AG09309 (cell line): ENCODE measurements around the gene AFAP1L2.

Experiments used
- DNase-seq: peaks from one replicate; pipeline ENCODE4 v3.0.0-alpha.2; 2010; ENCODE audit warnings: low read depth
- H3K4me3 ChIP-seq: 2 replicates; pipeline ENCODE4 v1.5.1; 2011; ENCODE audit warnings: mild to moderate bottlenecking, low read depth, low read length, moderate library complexity; ENCODE audit not compliant: control insufficient read depth
- TF ChIP-seq, protein P1 (sequence below): IDR thresholded peaks from 2 replicates; pipeline ENCODE4 v1.5.1; 2011; ENCODE audit warnings: mild to moderate bottlenecking, low read depth, low read length, inconsistent platforms; ENCODE audit not compliant: insufficient read depth, control insufficient read depth; ENCODE audit errors: missing control alignments

AFAP1L2 gene

DNA sequence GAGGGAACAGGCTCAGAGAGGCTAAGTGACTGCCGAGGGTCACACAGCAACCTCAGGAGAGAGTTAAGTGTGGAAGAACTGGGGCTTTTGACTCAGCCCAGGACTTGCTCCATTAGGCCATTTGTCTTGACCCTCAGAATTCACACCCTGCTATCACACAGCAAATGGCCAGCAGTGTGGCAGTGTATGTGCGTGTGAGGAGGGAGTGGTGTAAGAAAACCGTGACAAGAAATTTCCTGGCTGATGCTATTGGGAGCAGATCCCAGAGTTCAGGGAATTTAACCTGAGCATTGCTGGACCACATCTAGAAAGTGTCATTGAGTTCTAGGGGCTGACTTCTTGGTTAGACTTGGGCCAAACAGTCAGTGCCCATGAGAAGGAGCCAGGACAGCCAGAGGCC is 146.8 kb downstream of the AFAP1L2 start:
- DNase-seq = no peak
- TF ChIP-seq, protein P1, sequence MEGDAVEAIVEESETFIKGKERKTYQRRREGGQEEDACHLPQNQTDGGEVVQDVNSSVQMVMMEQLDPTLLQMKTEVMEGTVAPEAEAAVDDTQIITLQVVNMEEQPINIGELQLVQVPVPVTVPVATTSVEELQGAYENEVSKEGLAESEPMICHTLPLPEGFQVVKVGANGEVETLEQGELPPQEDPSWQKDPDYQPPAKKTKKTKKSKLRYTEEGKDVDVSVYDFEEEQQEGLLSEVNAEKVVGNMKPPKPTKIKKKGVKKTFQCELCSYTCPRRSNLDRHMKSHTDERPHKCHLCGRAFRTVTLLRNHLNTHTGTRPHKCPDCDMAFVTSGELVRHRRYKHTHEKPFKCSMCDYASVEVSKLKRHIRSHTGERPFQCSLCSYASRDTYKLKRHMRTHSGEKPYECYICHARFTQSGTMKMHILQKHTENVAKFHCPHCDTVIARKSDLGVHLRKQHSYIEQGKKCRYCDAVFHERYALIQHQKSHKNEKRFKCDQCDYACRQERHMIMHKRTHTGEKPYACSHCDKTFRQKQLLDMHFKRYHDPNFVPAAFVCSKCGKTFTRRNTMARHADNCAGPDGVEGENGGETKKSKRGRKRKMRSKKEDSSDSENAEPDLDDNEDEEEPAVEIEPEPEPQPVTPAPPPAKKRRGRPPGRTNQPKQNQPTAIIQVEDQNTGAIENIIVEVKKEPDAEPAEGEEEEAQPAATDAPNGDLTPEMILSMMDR = no peak
- no peak overlapping the region for H3K4me3 ChIP-seq

DNA sequence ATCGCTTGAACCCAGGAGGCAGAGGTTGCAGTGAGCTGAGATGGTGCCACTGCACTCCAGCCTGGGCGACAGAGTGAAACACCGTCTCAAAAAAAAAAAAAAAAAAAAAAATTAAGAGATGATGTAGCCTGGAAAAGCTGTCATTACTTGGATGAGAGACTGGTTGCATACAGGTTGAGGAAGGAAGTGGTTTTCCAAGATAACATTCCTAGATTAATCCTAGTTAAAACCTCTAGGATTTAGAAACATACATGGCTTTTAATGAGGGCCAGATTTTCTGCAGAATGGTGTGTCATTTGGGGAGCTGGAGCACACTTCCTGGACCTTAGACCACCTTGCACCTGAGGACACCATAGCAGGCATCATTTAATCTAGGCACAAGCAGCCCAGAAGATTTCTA is 147.5 kb downstream of the AFAP1L2 start:
- DNase-seq = no peak
- TF ChIP-seq, protein P1 = no peak
- H3K4me3 ChIP-seq = no peak overlapping the region

DNA sequence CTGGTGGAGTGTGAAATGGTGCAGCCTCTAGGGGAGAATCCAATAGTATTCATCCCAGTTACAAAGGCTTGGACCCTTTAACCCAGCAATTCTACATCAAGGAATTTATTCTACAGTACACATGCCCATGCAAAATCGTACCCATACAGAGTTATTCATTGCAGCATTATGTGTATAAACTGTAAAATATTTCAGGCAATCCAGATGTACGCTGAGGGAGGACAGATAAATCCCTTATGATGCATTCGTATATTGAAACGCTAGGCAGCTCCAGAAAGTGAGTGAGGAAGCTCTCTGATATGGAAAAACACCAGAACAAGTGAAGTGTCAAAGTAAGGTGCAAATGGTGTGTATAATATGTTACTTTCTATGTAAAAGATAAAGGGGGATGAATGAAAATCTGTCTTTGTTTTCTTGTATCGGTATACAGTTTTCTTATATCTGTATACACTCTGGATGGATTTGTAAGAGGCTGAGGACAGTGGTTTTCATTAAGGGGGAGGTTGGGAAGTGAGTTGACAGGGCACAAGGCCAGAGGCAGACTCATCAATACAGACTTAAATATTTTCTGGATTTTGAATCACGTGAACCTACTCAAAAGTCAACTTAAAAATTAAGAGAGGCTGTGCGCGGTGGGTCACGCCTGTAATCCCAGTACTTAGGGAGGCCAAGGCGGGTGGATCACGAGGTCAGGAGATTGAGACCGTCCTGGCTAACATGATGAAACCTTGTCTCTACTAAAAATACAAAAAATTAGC is 148.1 kb downstream of the AFAP1L2 start:
- TF ChIP-seq, protein P1 = no peak
- DNase-seq = no peak
- H3K4me3 ChIP-seq = no peak overlapping the region

DNA sequence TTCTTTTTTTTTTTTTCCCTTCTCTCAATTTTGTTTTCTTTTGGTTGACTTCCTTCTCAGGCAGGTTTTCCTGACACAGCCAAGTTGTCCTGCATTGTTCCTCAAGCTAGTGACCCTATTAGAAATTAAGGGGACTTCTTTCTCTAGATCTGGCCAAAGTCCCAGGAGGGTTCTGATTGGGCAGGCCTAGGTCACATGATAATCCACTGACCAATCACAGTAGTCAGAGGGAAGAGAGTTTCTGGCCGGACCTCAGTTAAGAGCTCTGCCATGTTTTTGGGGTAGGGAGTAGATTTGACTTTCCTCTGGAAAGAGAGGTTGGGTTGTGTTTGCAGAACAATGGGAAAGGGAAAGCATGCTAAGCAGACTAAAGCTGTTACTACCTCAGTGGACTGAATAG is 149.1 kb downstream of the AFAP1L2 start:
- H3K4me3 ChIP-seq = no peak overlapping the region
- TF ChIP-seq, protein P1 = no peak

DNA sequence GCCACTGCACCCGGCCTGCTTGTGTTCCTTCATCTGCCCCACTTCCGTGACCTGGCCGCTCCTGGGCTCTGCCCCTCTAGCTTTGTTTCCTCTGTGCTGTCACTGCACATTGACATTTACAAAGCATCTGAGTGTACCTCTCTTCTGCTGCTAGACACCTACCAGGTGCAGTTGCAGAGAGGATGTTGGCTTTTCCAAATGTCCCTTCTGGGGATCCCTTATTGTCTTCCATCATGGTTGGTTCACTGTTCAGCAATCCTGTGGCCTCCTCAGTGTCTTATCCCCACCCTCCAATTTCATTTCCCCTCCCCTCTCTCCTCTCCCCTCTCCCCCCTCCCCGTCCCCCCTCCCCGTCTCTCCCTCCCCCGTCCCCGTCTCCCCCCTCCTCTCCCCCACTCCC is 151.4 kb downstream of the AFAP1L2 start:
- DNase-seq = no peak
- no peak overlapping the region for H3K4me3 ChIP-seq
- TF ChIP-seq, protein P1 = no peak

More for the DNA sequence above, 149.1 kb downstream of the AFAP1L2 start:
- DNase-seq = no peak

DNA sequence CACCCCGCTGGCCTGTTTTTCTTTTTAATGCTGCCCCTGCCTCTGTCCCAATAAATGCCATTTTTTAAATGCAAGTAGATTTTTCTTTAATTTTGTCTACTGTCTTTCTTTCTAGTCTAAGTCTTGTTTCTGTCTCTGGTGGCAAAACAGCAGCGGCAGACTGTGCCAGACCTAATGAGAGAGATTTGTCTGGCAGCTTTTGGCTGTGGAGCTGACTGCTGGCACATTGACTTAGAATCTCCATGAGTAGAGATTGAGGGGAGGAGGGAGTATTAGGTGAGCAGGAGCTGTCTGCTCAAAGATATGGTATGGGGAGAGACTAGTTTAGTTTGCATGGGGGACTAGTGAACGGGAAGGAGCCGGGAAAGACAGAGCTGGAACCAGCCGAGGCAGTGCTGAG is 152.2 kb downstream of the AFAP1L2 start:
- TF ChIP-seq, protein P1 = no peak
- no peak overlapping the region for H3K4me3 ChIP-seq

More for the DNA sequence above, 152.2 kb downstream of the AFAP1L2 start:
- DNase-seq = no peak
